HepG2 (cell line): ENCODE results near the gene DAPK1. TPM values are rescaled to one million over a fixed set of nuclear protein-coding genes. Genes with fewer than 3 reads are reported as not detected.

ENCODE experiments used
- CTCF ChIP-seq: sonication (generic); formaldehyde crosslinking; IDR thresholded peaks from 2 replicates; pipeline ENCODE4 v1.5.0; 2020; ENCODE audit warnings: mild to moderate bottlenecking, missing genetic modification reagents, moderate library complexity
- SALL1 ChIP-seq: sonication (generic); formaldehyde crosslinking; IDR thresholded peaks from 2 replicates; pipeline ENCODE4 v1.8.0; 2022; ENCODE audit warnings: mild to moderate bottlenecking, missing genetic modification reagents
- ZBTB33 ChIP-seq: sonication (generic); formaldehyde crosslinking; IDR thresholded peaks from 2 replicates; pipeline ENCODE4 v1.4.0; 2020; ENCODE audit warnings: missing genetic modification reagents
- ZBTB4 ChIP-seq: sonication (generic); formaldehyde crosslinking; IDR thresholded peaks from 2 replicates; pipeline ENCODE4 v1.4.0; 2020; ENCODE audit warnings: missing genetic modification reagents, mild to moderate bottlenecking, borderline replicate concordance
- polyA plus RNA-seq, 8 experiments: library from polyadenylated mRNA; depleted of rRNA in 3 of 8; stranded (reverse) in 7 of 8; unstranded in 1 of 8; fragments of >200 nt; fragmentation: Illumina TruSeq in 4 of 8; extraction: Trizol in 4 of 8; gene quantifications; 2 replicates each; pipeline versions ENCODE4 v1.2.1 to v1.2.3, GENCODE V29; 2011 to 2016; ENCODE audit warnings: low read depth in 4 of 8, missing spikeins in 1 of 8, mixed read lengths in 1 of 8; ENCODE audit not compliant: insufficient read depth in 1 of 8
- total RNA-seq, 5 experiments: library from RNA; depleted of rRNA; stranded (reverse); fragments of >200 nt; fragmentation: Illumina TruSeq; extraction: Trizol; gene quantifications; 2 replicates each; pipeline ENCODE4 v1.2.3, GENCODE V29; 2016; ENCODE audit warnings: low read depth in 1 of 5

Gene DAPK1
- total and polyA plus RNA-seq, 2 of the 13 experiments (the other 11 are each of a cell fraction or from before 2014, with no cell fraction given): 35.7 to 35.9 TPM

GRCh38 chr9:87662808-87663528 lies 165.3 kb downstream of the DAPK1 start (continued):
- TF ChIP-seq ZBTB4 (CRISPR knock-in tag) (0 out of 2 replicates have a peak, but pooled peaks have one; percentile 22), ZBTB33 (CRISPR knock-in tag) (peak; percentile 71), CTCF (CRISPR knock-in tag) (peak; percentile 95), SALL1 (CRISPR knock-in tag) (peak; percentile 54; the same call in 1 of the 2 replicates)
